Stimulated activated CD4-positive, alpha-beta T cell treated with anti-CD3 and anti-CD28 coated beads, Interleukin-1b, Interleukin-23, amount 100 ng/mL, for 4 hours (primary cell): ENCODE results near the gene TTC13.

Experiments used
- DNase-seq, 2 donors: peaks; one replicate each; pipeline ENCODE4 v3.0.0-alpha.2; 2020; ENCODE audit warnings: low read depth in 2 of 2

TTC13 gene

GRCh38 chr1:230948903-230949302 is 29.8 kb downstream of the TTC13 start:
- no peak for DNase-seq

GRCh38 chr1:230948301-230948700 is 30.4 kb downstream of the TTC13 start:
- DNase-seq: no peak

GRCh38 chr1:230943048-230943593 is 35.5 kb downstream of the TTC13 start:
- DNase-seq: no peak

GRCh38 chr1:230940848-230941247 is 37.8 kb downstream of the TTC13 start:
- DNase-seq: no peak

- no peak for DNase-seq
Observed at GRCh38 chr1:230939806-230940489, 38.7 kb downstream of the TTC13 start.

- DNase-seq: no peak
Observed at GRCh38 chr1:230938924-230939368, 39.7 kb downstream of the TTC13 start.

GRCh38 chr1:230937371-230937770 is 41.3 kb downstream of the TTC13 start:
- DNase-seq: no peak

- no peak for DNase-seq
Observed at GRCh38 chr1:230936475-230936874, 42.2 kb downstream of the TTC13 start.

- no peak for DNase-seq
Observed at GRCh38 chr1:230935852-230936251, 42.8 kb downstream of the TTC13 start.

- DNase-seq: no peak
Observed at GRCh38 chr1:230930986-230931385, 47.7 kb downstream of the TTC13 start.

GRCh38 chr1:230926182-230926581 is 52.5 kb downstream of the TTC13 start:
- no peak for DNase-seq

- no peak for DNase-seq
Observed at GRCh38 chr1:230925608-230926007, 53.1 kb downstream of the TTC13 start.

GRCh38 chr1:230923176-230923575 is 55.5 kb downstream of the TTC13 start:
- DNase-seq: no peak

- DNase-seq: no peak
Observed at GRCh38 chr1:230922620-230923019, 56.0 kb downstream of the TTC13 start.

GRCh38 chr1:230919207-230919606 is 59.5 kb downstream of the TTC13 start:
- DNase-seq: no peak

GRCh38 chr1:230917284-230918135 is 61.2 kb downstream of the TTC13 start:
- peak; percentile 55 to 71 for DNase-seq

- no peak for DNase-seq
Observed at GRCh38 chr1:230916587-230917283, 61.9 kb downstream of the TTC13 start.

GRCh38 chr1:230915078-230915477 is 63.6 kb downstream of the TTC13 start:
- no peak for DNase-seq

GRCh38 chr1:230913496-230913895 is 65.2 kb downstream of the TTC13 start:
- no peak for DNase-seq

- no peak for DNase-seq
Observed at GRCh38 chr1:230910755-230911117, 67.9 kb downstream of the TTC13 start.

- no peak for DNase-seq
Observed at GRCh38 chr1:230909974-230910754, 68.5 kb downstream of the TTC13 start.
